ENCODE results near the gene NCAM2. TPM values are rescaled to one million over a fixed set of nuclear protein-coding genes. Genes with fewer than 3 reads are reported as not detected.

Gene NCAM2
- total and polyA plus RNA-seq, 8 donors: 0.06 to 11.0 (median 0.58) TPM; not detected in 1

DNA sequence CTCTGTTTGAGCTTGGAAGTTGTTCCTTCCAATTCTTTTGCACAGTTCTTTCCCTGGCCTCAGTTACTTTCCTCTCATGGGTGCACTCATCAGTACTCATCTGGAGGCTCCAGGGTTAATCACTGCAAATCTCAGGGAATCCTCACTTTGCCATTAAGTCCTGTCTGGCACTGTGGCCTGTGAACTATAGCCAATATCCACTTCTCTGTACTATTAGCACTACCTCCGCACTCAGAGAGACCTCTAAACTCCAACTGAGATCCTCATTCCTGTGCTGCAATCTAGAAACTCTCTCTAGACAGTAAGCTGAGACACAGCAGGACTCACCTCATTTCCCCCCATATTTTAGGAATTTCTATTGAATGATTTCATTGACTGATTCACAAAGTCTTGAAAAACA, 311.3 kb downstream of the NCAM2 start:
- TF ChIP-seq, protein P1, sequence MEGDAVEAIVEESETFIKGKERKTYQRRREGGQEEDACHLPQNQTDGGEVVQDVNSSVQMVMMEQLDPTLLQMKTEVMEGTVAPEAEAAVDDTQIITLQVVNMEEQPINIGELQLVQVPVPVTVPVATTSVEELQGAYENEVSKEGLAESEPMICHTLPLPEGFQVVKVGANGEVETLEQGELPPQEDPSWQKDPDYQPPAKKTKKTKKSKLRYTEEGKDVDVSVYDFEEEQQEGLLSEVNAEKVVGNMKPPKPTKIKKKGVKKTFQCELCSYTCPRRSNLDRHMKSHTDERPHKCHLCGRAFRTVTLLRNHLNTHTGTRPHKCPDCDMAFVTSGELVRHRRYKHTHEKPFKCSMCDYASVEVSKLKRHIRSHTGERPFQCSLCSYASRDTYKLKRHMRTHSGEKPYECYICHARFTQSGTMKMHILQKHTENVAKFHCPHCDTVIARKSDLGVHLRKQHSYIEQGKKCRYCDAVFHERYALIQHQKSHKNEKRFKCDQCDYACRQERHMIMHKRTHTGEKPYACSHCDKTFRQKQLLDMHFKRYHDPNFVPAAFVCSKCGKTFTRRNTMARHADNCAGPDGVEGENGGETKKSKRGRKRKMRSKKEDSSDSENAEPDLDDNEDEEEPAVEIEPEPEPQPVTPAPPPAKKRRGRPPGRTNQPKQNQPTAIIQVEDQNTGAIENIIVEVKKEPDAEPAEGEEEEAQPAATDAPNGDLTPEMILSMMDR (IDR thresholded peaks at IDR 0.05): no peak
- TF ChIP-seq POLR2A (IDR thresholded peaks at IDR 0.05) (no peak), POLR2AphosphoS5 (IDR thresholded peaks at IDR 0.05) (no peak)
- WGBS, 5 donors: 44 to 85% (median 67%) methylated on average over 1 of the region's 1 CpG
- intact Hi-C loops (cut with DNase I; ENCODE audit: low total_unique reads): no loop called here
- H3K36me3 ChIP-seq: no peaks in the 10 kb centered on the region
- no peak overlapping the region for H3K4me3 ChIP-seq
- H3K27me3 ChIP-seq: no peaks in the 10 kb centered on the region
- no peaks in the 10 kb centered on the region for H3K9me3 ChIP-seq
- no peaks in the 10 kb centered on the region for H3K4me1 ChIP-seq
- H3K27ac ChIP-seq: no peak overlapping the region
- no peak for DNase-seq

DNA sequence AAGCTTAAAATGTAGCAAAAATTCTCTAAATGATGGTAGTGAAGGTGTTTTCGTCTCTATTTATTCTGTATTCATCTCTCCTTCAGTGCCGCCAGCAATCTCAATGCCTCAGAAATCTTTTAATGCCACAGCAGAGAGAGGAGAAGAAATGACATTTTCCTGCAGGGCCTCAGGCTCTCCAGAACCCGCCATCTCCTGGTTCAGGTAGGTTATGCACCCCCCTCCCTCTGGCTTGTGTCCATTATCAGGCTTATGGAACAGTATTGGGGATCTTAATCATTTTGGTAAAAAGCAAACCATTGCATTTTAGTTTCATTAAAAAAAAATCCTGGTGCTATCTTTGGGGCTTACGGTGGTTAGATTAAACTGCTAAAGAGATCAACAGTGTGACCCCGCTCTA, 326.1 kb downstream of the NCAM2 start:
- no peaks in the 10 kb centered on the region for H3K4me1 ChIP-seq
- no peaks in the 10 kb centered on the region for H3K27me3 ChIP-seq
- no peak for DNase-seq
- WGBS, 5 donors: 76 to 81% (median 77%) methylated on average over 5 of the region's 5 CpGs
- H3K4me3 ChIP-seq: no peak overlapping the region
- no peak overlapping the region for H3K27ac ChIP-seq
- no peaks in the 10 kb centered on the region for H3K36me3 ChIP-seq
- H3K9me3 ChIP-seq: no peaks in the 10 kb centered on the region
- TF ChIP-seq, protein P1 (IDR thresholded peaks at IDR 0.05): no peak
- no peak for TF ChIP-seq POLR2AphosphoS5 (IDR thresholded peaks at IDR 0.05)
- TF ChIP-seq POLR2A (IDR thresholded peaks at IDR 0.05): no peak
- no peak for TF ChIP-seq EP300 (IDR thresholded peaks at IDR 0.05)
- intact Hi-C loops (cut with DNase I; ENCODE audit: low total_unique reads): no loop called here

DNA sequence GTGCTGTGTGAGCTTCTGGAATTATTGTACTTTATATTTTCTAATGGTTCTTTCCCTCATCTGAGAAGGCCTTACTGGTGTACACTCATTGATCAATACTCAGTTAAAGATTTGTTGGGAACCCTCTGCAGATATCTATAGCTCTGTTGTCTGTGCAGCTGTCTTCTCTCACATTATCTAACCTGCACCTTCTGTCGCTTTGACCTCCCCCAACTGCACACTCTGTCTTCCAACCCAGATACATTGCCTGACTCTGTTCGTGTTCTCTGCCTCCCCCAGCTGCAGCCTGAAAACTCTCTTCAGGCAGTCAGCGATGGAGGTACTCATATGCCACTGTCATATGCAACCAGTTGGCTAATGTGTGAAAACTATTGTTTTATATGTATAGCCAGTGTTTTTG, 334.3 kb downstream of the NCAM2 start:
- 64 to 81% (median 79%) methylated on average over 3 of the region's 3 CpGs for WGBS, 5 donors
- intact Hi-C loops (cut with DNase I; ENCODE audit: low total_unique reads): no loop called here
- no peaks in the 10 kb centered on the region for H3K4me1 ChIP-seq
- no peaks in the 10 kb centered on the region for H3K27me3 ChIP-seq
- DNase-seq: no peak
- no peak overlapping the region for H3K27ac ChIP-seq
- H3K9me3 ChIP-seq: peaks cover 0 to 6% (median 0%) of the 10 kb centered on the region in 4 donors
- TF ChIP-seq POLR2A (IDR thresholded peaks at IDR 0.05): no peak
- TF ChIP-seq, protein P1 (IDR thresholded peaks at IDR 0.05): no peak
- no peak for TF ChIP-seq POLR2AphosphoS5 (IDR thresholded peaks at IDR 0.05)
- no peak for TF ChIP-seq EP300 (IDR thresholded peaks at IDR 0.05)
- H3K36me3 ChIP-seq: no peaks in the 10 kb centered on the region
- no peak overlapping the region for H3K4me3 ChIP-seq

DNA sequence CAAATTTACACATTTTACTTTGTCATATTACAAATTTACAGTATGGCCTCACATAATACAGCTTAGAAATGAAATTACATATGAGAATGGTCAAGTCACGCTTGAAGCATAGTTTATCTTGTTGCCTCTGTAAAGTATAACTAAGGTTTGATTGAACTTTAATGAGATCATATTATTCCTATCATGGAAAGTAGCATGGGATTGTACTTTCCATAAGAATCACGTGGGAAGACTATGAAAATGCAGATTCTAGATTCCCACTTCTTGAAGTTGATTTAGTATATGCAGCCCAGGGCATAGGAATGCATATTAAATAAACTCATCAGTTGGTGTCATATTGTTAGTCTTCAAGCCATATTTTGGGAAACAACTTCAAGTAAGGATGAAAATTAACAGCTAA, 342.8 kb downstream of the NCAM2 start:
- intact Hi-C loops (cut with DNase I; ENCODE audit: low total_unique reads): no loop called here
- H3K9me3 ChIP-seq: peaks cover 3 to 35% (median 17%) of the 10 kb centered on the region in 4 donors
- H3K4me3 ChIP-seq: no peak overlapping the region
- 84 to 90% (median 87%) methylated on average over 2 of the region's 2 CpGs for WGBS, 5 donors
- H3K27ac ChIP-seq: no peak overlapping the region
- H3K36me3 ChIP-seq: no peaks in the 10 kb centered on the region
- no peaks in the 10 kb centered on the region for H3K27me3 ChIP-seq
- no peak for DNase-seq
- H3K4me1 ChIP-seq: no peaks in the 10 kb centered on the region
- TF ChIP-seq POLR2AphosphoS5 (IDR thresholded peaks at IDR 0.05): no peak
- no peak for TF ChIP-seq EP300 (IDR thresholded peaks at IDR 0.05)
- TF ChIP-seq POLR2A (IDR thresholded peaks at IDR 0.05): no peak
- TF ChIP-seq, protein P1 (IDR thresholded peaks at IDR 0.05): no peak
